AG04450 (cell line): ENCODE data around the gene PRKN. TPM values are rescaled to one million over a fixed set of nuclear protein-coding genes. Genes with fewer than 3 reads are reported as not detected.

ENCODE experiments used
- CTCF ChIA-PET: fragments of 300-600, 350-600 bp; formaldehyde crosslinking; extraction: SDS; loops from one replicate; lab custom pipeline; 2022; ENCODE audit warnings: antibody characterized with exemption, inconsistent platforms; lab: Charles Lee
- POLR2A ChIA-PET: fragments of 350-600 bp; formaldehyde crosslinking; extraction: SDS; loops from one replicate; lab custom pipeline; 2021; ENCODE audit warnings: antibody characterized with exemption, inconsistent platforms; lab: Yijun Ruan, JAX
- DNase-seq: peaks from one replicate; pipeline ENCODE4 v3.0.0-alpha.2; 2011; ENCODE audit warnings: low read depth, low spot score
- H3K27ac ChIP-seq: one replicate; pipeline ENCODE4 v1.5.1; 2012; ENCODE audit warnings: low read depth, low read length, control low read depth
- H3K27me3 ChIP-seq: one replicate; pipeline ENCODE4 v1.6.0; 2012; ENCODE audit warnings: low read length; ENCODE audit not compliant: control insufficient read depth, insufficient read depth
- H3K4me3 ChIP-seq: 2 replicates; pipeline ENCODE4 v1.5.1; 2011; ENCODE audit warnings: mild to moderate bottlenecking, low read depth, low read length, control low read depth
- H3K9me3 ChIP-seq: 2 replicates; pipeline ENCODE4 v1.5.1; 2012; ENCODE audit warnings: low read length; ENCODE audit not compliant: control insufficient read depth, insufficient read depth
- CTCF ChIP-seq: IDR thresholded peaks from 2 replicates; pipeline ENCODE4 v1.5.1; 2011; ENCODE audit warnings: low read depth, low read length, control low read depth, inconsistent platforms
- polyA plus RNA-seq: library from polyadenylated mRNA; depleted of rRNA; stranded (reverse); fragments of >200 nt; gene quantifications from 2 replicates; pipeline ENCODE4 v1.2.3, GENCODE V29; 2011

PRKN gene
- polyA plus RNA-seq, 1 experiment = not detected

- POLR2A ChIA-PET = no interaction called here
- CTCF ChIA-PET = no interaction called here
- no peaks in the 10 kb centered on the region for H3K9me3 ChIP-seq
- TF ChIP-seq CTCF = no peak
- H3K27ac ChIP-seq = no peak overlapping the region
- no peaks in the 10 kb centered on the region for H3K27me3 ChIP-seq
- no peak overlapping the region for H3K4me3 ChIP-seq
- DNase-seq = no peak
Observed at GRCh38 chr6:161564952-161565351, 1162.6 kb downstream of the PRKN start.

GRCh38 chr6:161561908-161562307, 1165.7 kb downstream of the PRKN start:
- no peak for TF ChIP-seq CTCF
- H3K27ac ChIP-seq = no peak overlapping the region
- ChIA-PET POLR2A (no interaction called here), CTCF (no interaction called here)
- no peaks in the 10 kb centered on the region; the same call in 1 of the 2 replicates for H3K9me3 ChIP-seq
- no peak for DNase-seq
- no peaks in the 10 kb centered on the region for H3K27me3 ChIP-seq
- no peak overlapping the region for H3K4me3 ChIP-seq

- TF ChIP-seq CTCF = no peak
- ChIA-PET CTCF (no interaction called here), POLR2A (no interaction called here)
- Histone ChIP-seq H3K27me3 (no peaks in the 10 kb centered on the region), H3K4me3 (no peak overlapping the region), H3K9me3 (no peaks in the 10 kb centered on the region; the same call in 1 of the 2 replicates), H3K27ac (no peak overlapping the region)
- no peak for DNase-seq
Observed at GRCh38 chr6:161557333-161558107, 1170.0 kb downstream of the PRKN start.

GRCh38 chr6:161554883-161555282, 1172.7 kb downstream of the PRKN start:
- Histone ChIP-seq H3K9me3 (peaks cover 7% of the 10 kb centered on the region; the same call in 1 of the 2 replicates), H3K27me3 (no peaks in the 10 kb centered on the region), H3K27ac (no peak overlapping the region), H3K4me3 (no peak overlapping the region)
- POLR2A ChIA-PET = no interaction called here
- no peak for TF ChIP-seq CTCF
- CTCF ChIA-PET = no interaction called here
- DNase-seq = no peak

- no peak for TF ChIP-seq CTCF
- H3K9me3 ChIP-seq = peaks cover 7% of the 10 kb centered on the region; the same call in 1 of the 2 replicates
- no peak for DNase-seq
- no peaks in the 10 kb centered on the region for H3K27me3 ChIP-seq
- no peak overlapping the region for H3K27ac ChIP-seq
- ChIA-PET CTCF (no interaction called here), POLR2A (no interaction called here)
- no peak overlapping the region for H3K4me3 ChIP-seq
Observed at GRCh38 chr6:161549977-161550655, 1177.5 kb downstream of the PRKN start.
